Glomerular visceral epithelial cell (primary cell): Measurements from ENCODE around the gene IGFBP7.

Experiments
- DNase-seq: peaks from one replicate; pipeline ENCODE4 v3.0.0-alpha.2; 2016; ENCODE audit errors: extremely low spot score

The IGFBP7 gene

GRCh38 chr4:57109847-57110639 is at the start of gene IGFBP7:
IGFBP7 (minus strand) TSS chr4:57110385; CDS start chr4:57110351, 34 bp downstream.
- DNase-seq = peak; percentile 83

- no peak for DNase-seq
Measured at GRCh38 chr4:57159866-57160265, 49.7 kb upstream of the IGFBP7 start.

GRCh38 chr4:57158762-57159161 is 48.6 kb upstream of the IGFBP7 start:
- DNase-seq = no peak

GRCh38 chr4:57158221-57158620 is 48.0 kb upstream of the IGFBP7 start:
- DNase-seq = no peak

- DNase-seq = no peak
Measured at GRCh38 chr4:57157596-57158137, 47.5 kb upstream of the IGFBP7 start.

- no peak for DNase-seq
Measured at GRCh38 chr4:57156242-57156990, 46.2 kb upstream of the IGFBP7 start.

- no peak for DNase-seq
Measured at GRCh38 chr4:57154926-57155325, 44.7 kb upstream of the IGFBP7 start.

- DNase-seq = no peak
Measured at GRCh38 chr4:57154191-57154590, 44.0 kb upstream of the IGFBP7 start.

GRCh38 chr4:57153207-57153606 is 43.0 kb upstream of the IGFBP7 start:
- no peak for DNase-seq

- no peak for DNase-seq
Measured at GRCh38 chr4:57151481-57151880, 41.3 kb upstream of the IGFBP7 start.

- DNase-seq = no peak
Measured at GRCh38 chr4:57149833-57150232, 39.6 kb upstream of the IGFBP7 start.

GRCh38 chr4:57148831-57149505 is 38.8 kb upstream of the IGFBP7 start:
- peak; percentile 76 for DNase-seq

- DNase-seq = no peak
Measured at GRCh38 chr4:57148177-57148576, 38.0 kb upstream of the IGFBP7 start.

GRCh38 chr4:57147335-57148060 is 37.3 kb upstream of the IGFBP7 start:
- DNase-seq = no peak

- no peak for DNase-seq
Measured at GRCh38 chr4:57146444-57146843, 36.3 kb upstream of the IGFBP7 start.

GRCh38 chr4:57144466-57144865 is 34.3 kb upstream of the IGFBP7 start:
- DNase-seq = no peak

- no peak for DNase-seq
Measured at GRCh38 chr4:57139783-57140182, 29.6 kb upstream of the IGFBP7 start.

GRCh38 chr4:57137261-57137660 is 27.1 kb upstream of the IGFBP7 start:
- DNase-seq = peak; percentile 60

GRCh38 chr4:57136281-57136680 is 26.1 kb upstream of the IGFBP7 start:
- DNase-seq = peak; percentile 51

- DNase-seq = peak; percentile 57
Measured at GRCh38 chr4:57132743-57133137, 22.6 kb upstream of the IGFBP7 start.
